GM20000 (cell line): ENCODE measurements around the gene NIBAN1.
"Not testable (repeated sequence)": the region's sequence is repeated elsewhere in the genome, so short reads cannot be mapped to it uniquely, and the experiment has no call there.

ENCODE experiments used
- DNase-seq: peaks from one replicate; pipeline ENCODE4 v3.0.0; 2012; ENCODE audit warnings: low spot score
- CTCF ChIP-seq: IDR thresholded peaks from 2 replicates; pipeline ENCODE4 v1.5.1; 2012; ENCODE audit warnings: mild to moderate bottlenecking, control low read depth; ENCODE audit errors: extremely low read depth, missing control alignments

Gene NIBAN1

GRCh38 chr1:185010361-185010760, 36.1 kb upstream of the NIBAN1 start:
- no peak for TF ChIP-seq CTCF

GRCh38 chr1:185008838-185009237, 34.5 kb upstream of the NIBAN1 start:
- no peak for TF ChIP-seq CTCF
- no peak for DNase-seq

More at GRCh38 chr1:185010361-185010760, 36.1 kb upstream of the NIBAN1 start:
- DNase-seq, result no peak

- DNase-seq, result not testable (repeated sequence)
These were observed 27.1 kb upstream of the NIBAN1 start for GRCh38 chr1:185001312-185001880.

- not testable (repeated sequence) for DNase-seq
These were observed 25.7 kb upstream of the NIBAN1 start for GRCh38 chr1:184999974-185000373.

- TF ChIP-seq CTCF, result no peak
- no peak for DNase-seq
These were observed 20.0 kb upstream of the NIBAN1 start for GRCh38 chr1:184994301-184994700.

GRCh38 chr1:184992271-184992670, 18.0 kb upstream of the NIBAN1 start:
- TF ChIP-seq CTCF, result no peak
- DNase-seq, result no peak

- no peak for TF ChIP-seq CTCF
- DNase-seq, result no peak
These were observed 15.9 kb upstream of the NIBAN1 start for GRCh38 chr1:184990204-184990603.

- TF ChIP-seq CTCF, result no peak
- no peak for DNase-seq
These were observed 14.2 kb upstream of the NIBAN1 start for GRCh38 chr1:184988506-184988905.

GRCh38 chr1:184987696-184988095, 13.4 kb upstream of the NIBAN1 start:
- DNase-seq, result no peak
- no peak for TF ChIP-seq CTCF
